HG03066 (cell line): ENCODE results near the gene LYZL1.
"Not testable (repeated sequence)": the region's sequence is repeated elsewhere in the genome, so short reads cannot be mapped to it uniquely, and the experiment has no call there.

Source experiments
- ATAC-seq: cut with Tn5 transposase; IDR thresholded peaks from one replicate; pipeline ENCODE4 v1.9.1; 2021; ENCODE audit warnings: low read depth; ENCODE audit not compliant: unreplicated experiment

LYZL1 gene

GRCh38 chr10:29326886-29327745 lies 38.2 kb downstream of the LYZL1 start:
- ATAC-seq, result no peak

GRCh38 chr10:29327746-29328102 lies 38.9 kb downstream of the LYZL1 start:
- no peak for ATAC-seq

GRCh38 chr10:29328983-29329382 lies 40.1 kb downstream of the LYZL1 start:
- no peak for ATAC-seq

- ATAC-seq, result no peak
These were observed 40.5 kb downstream of the LYZL1 start for GRCh38 chr10:29329420-29329819.

- ATAC-seq, result no peak
These were observed 43.3 kb downstream of the LYZL1 start for GRCh38 chr10:29332061-29332760.

GRCh38 chr10:29332761-29333148 lies 43.9 kb downstream of the LYZL1 start:
- ATAC-seq, result no peak

- not testable (repeated sequence) for ATAC-seq
These were observed 48.7 kb downstream of the LYZL1 start for GRCh38 chr10:29337526-29337925.

- ATAC-seq, result no peak
These were observed 54.8 kb downstream of the LYZL1 start for GRCh38 chr10:29343607-29344038.

- no peak for ATAC-seq
These were observed 55.4 kb downstream of the LYZL1 start for GRCh38 chr10:29344073-29344820.

GRCh38 chr10:29345144-29345909 lies 56.5 kb downstream of the LYZL1 start:
- no peak for ATAC-seq

- ATAC-seq, result no peak
These were observed 57.0 kb downstream of the LYZL1 start for GRCh38 chr10:29345910-29346209.

GRCh38 chr10:29346296-29347001 lies 57.6 kb downstream of the LYZL1 start:
- no peak for ATAC-seq

GRCh38 chr10:29348836-29349235 lies 60.0 kb downstream of the LYZL1 start:
- ATAC-seq, result no peak

GRCh38 chr10:29353305-29353704 lies 64.4 kb downstream of the LYZL1 start:
- no peak for ATAC-seq

- no peak for ATAC-seq
These were observed 65.2 kb downstream of the LYZL1 start for GRCh38 chr10:29353887-29354561.

- ATAC-seq, result no peak
These were observed 66.6 kb downstream of the LYZL1 start for GRCh38 chr10:29355411-29355991.

GRCh38 chr10:29356931-29357330 lies 68.1 kb downstream of the LYZL1 start:
- no peak for ATAC-seq

GRCh38 chr10:29358010-29358616 lies 69.2 kb downstream of the LYZL1 start:
- ATAC-seq, result no peak
